Keratinocyte (primary cell): ENCODE data around the gene ENOSF1.

Source experiments
- CTCF ChIP-seq, 3 experiments: IDR thresholded peaks in 1 of 3; conservative IDR thresholded peaks in 1 of 3; optimal IDR thresholded peaks in 1 of 3; 2 replicates in 2 of 3; 3 replicates in 1 of 3; pipeline versions ENCODE3 to v1.5.1; 2011; ENCODE audit warnings: low read length in 3 of 3, mild to moderate bottlenecking in 3 of 3, moderate library complexity in 2 of 3, control low read depth in 1 of 3, inconsistent platforms in 1 of 3; ENCODE audit not compliant: insufficient read depth in 2 of 3; ENCODE audit errors: extremely low read depth in 1 of 3
- EZH2 ChIP-seq: IDR thresholded peaks from one replicate; pipeline ENCODE4 v1.6.1; 2012; ENCODE audit warnings: inconsistent platforms, mild to moderate bottlenecking, low read length, moderate library complexity

DNA sequence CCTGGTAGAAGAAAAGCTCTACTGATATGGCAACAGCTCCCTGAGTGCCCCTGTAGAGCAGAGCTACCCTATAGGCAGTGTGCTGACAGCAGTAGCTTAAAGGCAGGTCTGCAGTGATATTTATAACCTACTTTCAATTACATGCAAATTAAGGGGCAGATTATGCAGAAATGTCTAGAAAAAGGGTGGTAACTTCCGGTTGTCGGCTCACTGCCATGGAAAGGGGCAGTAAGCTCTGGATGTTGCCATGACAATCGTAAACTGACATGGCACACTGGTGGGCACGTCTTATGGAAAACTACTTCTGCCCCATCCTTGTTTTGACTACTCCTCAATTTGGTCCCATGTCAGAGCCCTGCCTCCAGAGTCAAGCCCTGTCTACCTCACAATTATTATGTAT is 57.8 kb downstream of the ENOSF1 start:
- no peak for TF ChIP-seq CTCF (optimal IDR thresholded peaks at IDR 0.05 in 1 of 3, IDR thresholded peaks at IDR 0.05 in 1 of 3, conservative IDR thresholded peaks at IDR 0.05 in 1 of 3; ENCODE audit: extremely low read depth in 1 of 3, insufficient read depth in 2 of 3, low read length in 3 of 3)
- no peak for TF ChIP-seq EZH2
